Stomach (tissue), 4 donors: Measurements from ENCODE around the gene SFMBT2.

ENCODE experiments used
- EP300 ChIP-seq: sonication (generic); formaldehyde crosslinking; IDR thresholded peaks from one replicate; pipeline ENCODE4 v1.6.1; 2017; ENCODE audit warnings: antibody characterized with exemption
- POLR2A ChIP-seq, 4 donors: fragments of 450-650 bp; IDR thresholded peaks; one replicate each; pipeline ENCODE4 v1.6.1; 2016; ENCODE audit warnings: antibody characterized with exemption in 4 of 4, control low read depth in 2 of 4, mild to moderate bottlenecking in 1 of 4, moderate library complexity in 1 of 4
- TF ChIP-seq, protein P1 (sequence below), 7 experiments: fragments of 450-650 bp in 4 of 7; fragments of 200-600 bp in 3 of 7; sonication (generic) in 3 of 7; IDR thresholded peaks; one replicate each; pipeline ENCODE4 v1.5.1; 2016 to 2019; ENCODE audit warnings: antibody characterized with exemption in 7 of 7, control low read depth in 2 of 7, mild to moderate bottlenecking in 1 of 7

DNA sequence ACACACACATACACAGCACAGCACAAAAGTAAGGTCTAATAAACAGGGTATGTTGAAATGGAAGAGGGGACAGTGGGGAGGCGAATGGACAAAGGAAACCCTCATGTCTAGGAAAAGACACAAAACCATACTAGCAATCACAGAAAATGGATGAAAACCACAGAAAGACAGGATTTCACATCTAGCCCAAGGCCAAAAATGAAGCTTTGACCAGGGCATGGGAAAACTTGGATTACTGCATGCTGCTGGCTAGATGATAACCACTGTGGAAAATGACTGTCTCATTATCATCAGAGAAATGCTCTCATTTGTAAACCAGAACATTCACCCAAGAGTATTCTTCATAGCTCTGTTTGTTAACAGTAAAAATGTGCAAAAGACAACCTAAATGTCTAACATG, 88.2 kb downstream of the SFMBT2 start:
- TF ChIP-seq POLR2A (IDR thresholded peaks at IDR 0.05) (no peak), EP300 (no peak)
- TF ChIP-seq, protein P1, sequence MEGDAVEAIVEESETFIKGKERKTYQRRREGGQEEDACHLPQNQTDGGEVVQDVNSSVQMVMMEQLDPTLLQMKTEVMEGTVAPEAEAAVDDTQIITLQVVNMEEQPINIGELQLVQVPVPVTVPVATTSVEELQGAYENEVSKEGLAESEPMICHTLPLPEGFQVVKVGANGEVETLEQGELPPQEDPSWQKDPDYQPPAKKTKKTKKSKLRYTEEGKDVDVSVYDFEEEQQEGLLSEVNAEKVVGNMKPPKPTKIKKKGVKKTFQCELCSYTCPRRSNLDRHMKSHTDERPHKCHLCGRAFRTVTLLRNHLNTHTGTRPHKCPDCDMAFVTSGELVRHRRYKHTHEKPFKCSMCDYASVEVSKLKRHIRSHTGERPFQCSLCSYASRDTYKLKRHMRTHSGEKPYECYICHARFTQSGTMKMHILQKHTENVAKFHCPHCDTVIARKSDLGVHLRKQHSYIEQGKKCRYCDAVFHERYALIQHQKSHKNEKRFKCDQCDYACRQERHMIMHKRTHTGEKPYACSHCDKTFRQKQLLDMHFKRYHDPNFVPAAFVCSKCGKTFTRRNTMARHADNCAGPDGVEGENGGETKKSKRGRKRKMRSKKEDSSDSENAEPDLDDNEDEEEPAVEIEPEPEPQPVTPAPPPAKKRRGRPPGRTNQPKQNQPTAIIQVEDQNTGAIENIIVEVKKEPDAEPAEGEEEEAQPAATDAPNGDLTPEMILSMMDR (IDR thresholded peaks at IDR 0.05) = no peak
